Measurements from ENCODE around the gene BEND2.
"Not testable (repeated sequence)": the region's sequence is repeated elsewhere in the genome, so short reads cannot be mapped to it uniquely, and the experiment has no call there.

BEND2 gene

DNA sequence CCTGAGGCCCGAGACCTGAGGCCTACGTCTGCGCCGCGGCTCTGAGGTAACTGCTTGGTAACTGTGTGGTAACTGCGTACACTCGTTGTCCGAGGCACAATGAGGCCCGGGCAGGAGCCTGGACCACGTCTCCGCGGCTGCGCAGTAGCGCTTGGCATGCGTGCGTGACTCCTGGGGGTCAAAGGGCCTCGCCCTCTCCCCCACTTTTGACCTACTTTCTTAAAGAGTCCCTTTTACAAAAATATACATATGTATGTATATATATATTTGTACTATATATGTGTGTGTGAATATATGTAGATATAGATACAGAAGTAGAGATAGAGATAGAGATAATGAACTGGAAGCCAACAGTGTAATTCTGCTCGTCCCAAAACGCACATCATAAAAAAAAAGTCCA is at the start of gene BEND2:
TSS of gene BEND2 (minus strand) at position 101 of the 400 bp plus-strand sequence. CDS start 136 bp downstream, outside the sequence.
- DNase-seq: no peak

DNA sequence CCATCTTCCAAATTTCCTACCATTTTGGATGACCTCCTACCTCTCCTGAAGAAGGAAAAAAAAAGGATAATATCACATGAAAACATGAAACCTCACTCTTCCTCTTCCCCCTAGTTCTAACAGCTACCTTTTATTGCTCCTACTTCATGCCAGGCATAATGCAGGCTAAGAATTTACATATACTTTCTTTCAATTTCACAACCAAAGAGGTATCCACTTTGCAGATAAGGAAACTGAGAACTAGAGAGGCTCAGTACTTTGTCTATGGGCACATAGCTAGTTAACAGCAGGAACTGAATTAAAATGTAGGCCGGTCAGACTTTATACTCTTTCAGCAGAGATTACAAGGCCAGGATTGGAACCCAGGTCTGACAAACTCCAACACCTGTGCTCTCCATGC is 34.4 kb upstream of the BEND2 start:
- DNase-seq: no peak

DNA sequence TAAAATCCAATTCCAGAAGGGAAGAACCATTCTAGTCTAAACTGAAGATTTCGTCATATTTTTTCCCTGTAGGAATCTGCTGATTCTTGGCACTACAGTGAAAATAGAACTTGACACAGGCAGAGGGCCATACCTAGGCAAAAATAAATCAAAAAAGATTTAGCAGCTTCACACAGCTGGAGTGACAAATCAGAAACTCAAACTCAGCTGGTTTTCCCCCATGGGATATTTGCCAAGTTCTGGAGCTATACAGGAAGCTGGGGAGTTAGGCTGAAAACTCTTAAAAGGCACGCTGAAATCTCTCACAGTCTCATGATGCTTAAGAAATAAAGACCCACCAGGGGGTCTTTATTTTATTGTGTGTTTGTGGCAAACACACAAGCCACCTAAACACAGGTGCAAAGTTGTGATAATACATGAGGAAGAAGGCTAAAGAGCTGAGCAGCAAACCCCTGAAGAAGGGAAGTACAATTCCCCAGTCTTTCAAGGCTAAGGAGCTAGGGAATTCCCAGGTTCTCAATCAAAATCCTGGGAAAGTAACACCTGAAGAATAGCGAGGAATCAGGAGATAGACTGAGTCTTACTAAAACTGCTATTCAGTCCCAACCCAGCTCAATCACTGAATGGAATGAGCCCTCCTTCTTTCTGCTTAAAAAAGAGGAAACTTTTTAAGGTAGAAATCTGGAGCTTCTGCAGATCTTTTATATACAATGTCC is 32.1 kb upstream of the BEND2 start:
- DNase-seq: no peak

GRCh38 chrX:18229646-18230045 is 9.0 kb upstream of the BEND2 start:
- DNase-seq: not testable (repeated sequence)

DNA sequence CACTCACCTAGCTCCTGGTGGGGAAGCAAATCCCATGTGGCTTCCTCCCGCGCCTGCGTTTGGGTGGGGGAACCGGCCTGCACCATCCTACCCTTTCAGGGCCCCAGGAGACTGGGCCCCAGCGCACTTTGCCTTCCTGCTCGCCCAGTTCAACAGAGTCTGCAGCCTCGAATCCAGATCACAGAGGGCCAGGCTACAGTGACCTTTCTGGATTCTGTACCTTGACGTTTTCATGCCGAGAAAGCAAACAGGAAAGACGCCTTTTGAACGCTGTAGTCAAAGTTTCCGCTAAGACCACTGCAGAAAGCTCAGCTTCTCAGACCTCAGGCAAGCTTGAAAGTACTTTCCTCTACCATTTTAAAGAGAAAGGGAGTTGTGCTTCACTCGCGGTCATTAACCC is 7.4 kb upstream of the BEND2 start:
- no peak for DNase-seq

DNA sequence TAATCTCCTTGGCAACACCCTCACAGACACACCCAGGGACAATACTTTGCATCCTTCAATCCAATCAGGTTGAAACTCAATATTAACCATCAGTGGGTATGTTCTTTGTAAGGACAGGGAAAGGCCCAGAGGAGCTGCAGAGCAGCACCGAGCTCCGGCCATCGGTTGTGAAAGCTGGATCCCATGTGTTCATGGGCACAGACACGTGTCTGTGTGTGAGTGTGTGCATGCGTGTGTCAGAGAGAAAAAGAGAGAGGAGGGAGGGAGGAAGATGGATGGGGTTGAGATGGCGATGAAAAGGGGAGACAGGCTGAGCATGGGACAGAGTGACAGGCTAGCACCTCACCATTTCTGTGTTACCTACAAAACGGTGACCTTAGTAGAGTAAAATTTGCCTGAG is 6.8 kb upstream of the BEND2 start:
- DNase-seq: no peak

DNA sequence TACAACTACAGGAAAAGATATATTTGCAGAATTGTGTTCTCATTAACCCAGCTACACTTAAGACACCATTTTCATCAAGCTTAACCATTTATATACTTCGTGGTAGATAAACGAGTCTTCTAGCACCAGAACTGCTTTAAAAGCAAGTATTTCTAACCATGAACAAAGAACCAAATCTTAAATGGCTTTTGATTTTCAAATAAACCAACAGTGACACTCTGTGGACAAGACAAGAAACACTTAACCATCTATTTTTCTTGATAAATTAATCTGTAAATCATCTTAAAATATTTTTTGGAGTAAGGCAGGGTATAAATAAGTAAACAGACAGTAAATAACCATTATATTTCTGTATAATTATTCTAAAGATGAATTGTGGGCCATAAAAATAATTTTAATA is 10.2 kb downstream of the BEND2 start:
- no peak for DNase-seq

DNA sequence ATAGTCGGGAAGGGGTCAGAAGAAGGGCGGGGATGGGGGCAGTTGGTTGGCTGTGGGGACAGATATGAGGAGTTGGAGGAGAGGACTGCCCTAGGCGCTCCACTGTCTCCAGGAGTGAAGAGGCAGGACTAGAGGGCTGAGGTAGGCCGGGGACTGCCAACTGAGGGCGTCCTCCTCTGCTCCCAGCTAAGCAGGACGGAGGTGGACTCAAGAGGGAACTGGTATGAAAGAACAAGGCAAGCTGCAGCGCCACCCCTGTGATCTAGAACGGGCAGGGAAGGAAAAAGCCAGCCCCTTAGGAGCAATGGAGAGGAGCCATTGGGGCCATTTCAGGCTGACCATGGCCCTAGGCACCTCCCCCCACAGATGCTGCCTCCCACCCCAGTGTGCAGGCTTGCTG is 14.0 kb downstream of the BEND2 start:
- no peak for DNase-seq

DNA sequence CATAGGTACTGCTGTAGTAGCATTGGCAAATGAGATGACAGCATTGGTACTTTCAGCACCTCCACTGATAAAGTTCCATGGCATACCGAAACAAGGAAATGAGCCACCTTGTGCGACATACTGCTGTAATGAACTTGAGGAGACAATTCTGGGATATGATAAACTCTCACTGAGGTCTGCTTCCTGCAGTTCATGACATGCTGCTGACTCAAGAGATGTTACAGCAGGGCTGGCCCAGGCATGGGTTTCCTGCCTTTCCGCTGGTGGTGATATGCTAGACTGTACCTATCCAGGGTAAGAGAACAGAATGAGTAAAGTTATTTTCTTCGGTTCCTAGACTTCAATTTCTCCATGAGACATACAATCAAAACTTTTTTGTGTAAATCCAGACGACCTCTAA is 17.1 kb downstream of the BEND2 start:
- no peak for DNase-seq

DNA sequence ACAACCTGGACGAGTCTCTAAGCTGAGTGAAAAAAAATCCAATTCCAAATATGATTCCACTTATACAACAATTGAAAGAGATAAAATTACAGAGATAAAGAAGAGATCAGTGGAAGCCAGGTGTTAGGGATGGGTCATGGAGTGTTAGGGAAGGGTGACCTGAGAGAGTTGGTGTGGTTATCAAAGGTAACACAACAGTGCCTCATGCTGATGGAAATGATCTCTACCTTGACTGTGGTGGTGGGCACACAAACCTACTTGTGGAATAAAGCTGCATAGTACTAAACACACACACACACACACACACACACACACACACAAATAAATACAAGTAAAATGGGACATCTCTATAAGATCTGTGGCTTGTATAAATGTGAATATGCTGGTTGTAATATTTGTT is 26.0 kb downstream of the BEND2 start:
- no peak for DNase-seq

DNA sequence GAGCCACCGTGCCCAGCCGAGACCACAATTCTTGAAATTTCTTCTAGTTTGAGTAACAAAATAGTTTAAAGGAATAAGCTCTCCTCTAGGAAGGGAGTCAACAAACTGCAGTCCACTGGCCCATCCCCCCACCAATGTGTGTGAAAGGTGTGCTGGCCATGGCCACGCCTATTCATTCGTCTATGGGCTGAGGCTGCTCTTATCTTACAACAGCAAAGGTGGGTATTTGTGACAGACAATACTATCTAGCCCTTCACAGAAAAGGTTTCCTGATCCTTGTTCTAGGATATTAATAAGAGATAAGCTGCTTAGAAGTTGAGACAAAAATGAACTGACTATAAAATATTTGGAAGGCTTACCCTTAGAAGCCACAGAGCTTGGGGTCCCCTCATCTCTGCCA is 41.2 kb downstream of the BEND2 start:
- no peak for DNase-seq

GRCh38 chrX:18174971-18175370 is 45.7 kb downstream of the BEND2 start:
- no peak for DNase-seq

DNA sequence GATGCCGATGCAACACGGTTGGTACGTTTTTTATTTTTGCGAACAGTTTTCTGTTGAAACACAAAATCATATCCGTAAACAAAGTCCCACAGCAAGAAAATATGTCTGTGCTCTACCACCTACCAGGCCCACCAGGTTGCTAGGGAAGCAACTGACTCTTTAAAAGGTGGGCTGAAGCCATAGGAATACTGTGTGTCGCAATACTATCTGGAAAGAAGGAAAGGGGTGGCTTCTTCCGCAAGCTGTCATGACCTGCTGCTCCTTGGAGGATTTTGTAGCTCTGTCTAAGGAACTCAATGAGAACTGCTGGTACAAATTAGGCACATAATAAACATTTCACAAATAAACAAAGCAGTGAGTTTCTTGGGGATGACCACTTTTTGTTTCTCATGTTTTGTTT is 46.5 kb downstream of the BEND2 start:
- no peak for DNase-seq

- no peak for DNase-seq
These were observed 47.0 kb downstream of the BEND2 start for GRCh38 chrX:18173494-18174180.

- DNase-seq: no peak
These were observed 47.7 kb downstream of the BEND2 start for GRCh38 chrX:18172970-18173369.

DNA sequence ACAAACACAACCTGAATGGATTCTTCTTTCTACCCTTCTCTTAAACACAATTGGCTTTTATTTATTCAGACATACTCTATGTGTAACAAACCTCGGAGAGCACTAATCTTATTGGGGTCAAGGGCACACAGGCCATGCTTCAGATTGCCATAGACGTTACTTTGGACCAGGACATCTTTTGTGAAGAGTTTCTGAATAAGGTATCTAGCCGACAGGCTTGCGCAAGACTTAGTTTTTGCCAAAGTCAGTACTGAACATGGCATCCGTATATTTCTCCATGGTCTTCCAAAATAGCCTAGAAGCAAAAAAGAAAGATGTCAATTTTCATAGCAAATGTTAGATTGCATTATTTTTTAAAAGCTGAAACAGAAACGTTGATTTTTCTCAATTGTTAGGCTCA is 49.8 kb downstream of the BEND2 start:
- no peak for DNase-seq

GRCh38 chrX:18166068-18166467 is 54.6 kb downstream of the BEND2 start:
- DNase-seq: no peak

GRCh38 chrX:18160369-18160768 is 60.3 kb downstream of the BEND2 start:
- no peak for DNase-seq

GRCh38 chrX:18158963-18159362 is 61.7 kb downstream of the BEND2 start:
- no peak for DNase-seq

- no peak for DNase-seq
These were observed 69.0 kb downstream of the BEND2 start for GRCh38 chrX:18151649-18152048.

GRCh38 chrX:18151157-18151556 is 69.5 kb downstream of the BEND2 start:
- DNase-seq: no peak

GRCh38 chrX:18149454-18149853 is 71.2 kb downstream of the BEND2 start:
- no peak for DNase-seq

GRCh38 chrX:18146954-18147353 is 73.7 kb downstream of the BEND2 start:
- DNase-seq: no peak

DNA sequence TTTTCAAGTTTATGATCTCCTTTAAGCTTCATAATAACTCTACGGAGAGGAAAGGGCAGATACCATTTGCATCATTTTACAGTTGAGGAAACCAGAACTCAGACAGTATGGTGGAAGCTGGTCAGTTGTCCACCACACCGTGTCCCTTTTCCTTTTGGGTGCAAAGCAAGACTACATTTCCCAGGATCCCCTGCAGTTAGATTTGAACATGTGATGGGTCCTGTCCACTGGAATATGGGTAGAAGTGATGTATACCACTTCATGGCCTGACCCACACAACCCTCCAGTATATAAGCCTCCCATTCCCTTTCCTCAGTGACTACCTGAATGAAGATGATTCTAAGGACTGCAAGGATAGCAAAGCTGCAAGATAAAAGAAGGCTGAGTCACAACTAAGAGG is 74.7 kb downstream of the BEND2 start:
- no peak for DNase-seq

- no peak for DNase-seq
These were observed 83.9 kb downstream of the BEND2 start for GRCh38 chrX:18136816-18137215.
